ENCODE measurements around the gene FAAP20.

FAAP20 gene

GRCh38 chr1:2197707-2198165 is 3.2 kb upstream of the FAAP20 start:
- Histone ChIP-seq H3K4me1 (peaks cover 88% of the 10 kb centered on the region), H3K4me2 (no peak overlapping the region), H3K36me3 (no peaks in the 10 kb centered on the region), H3K27me3 (no peaks in the 10 kb centered on the region), H4K20me1 (peaks cover 13% of the 10 kb centered on the region), H3K4me3 (no peak overlapping the region), H3K9ac (no peak overlapping the region), H3K27ac (no peak overlapping the region), H3K9me3 (no peaks in the 10 kb centered on the region)
- TF ChIP-seq Cebpa-rat (IDR thresholded peaks at IDR 0.05) = no peak

GRCh38 chr1:2196901-2197638 is 2.5 kb upstream of the FAAP20 start:
- peak overlapping the region; percentile 97 for H3K4me2 ChIP-seq
- H3K27me3 ChIP-seq = no peaks in the 10 kb centered on the region
- peaks cover 18% of the 10 kb centered on the region for H4K20me1 ChIP-seq
- no peak overlapping the region for H3K4me3 ChIP-seq
- H3K9me3 ChIP-seq = no peaks in the 10 kb centered on the region
- peaks cover 89% of the 10 kb centered on the region for H3K4me1 ChIP-seq
- H3K27ac ChIP-seq = no peak overlapping the region
- no peak overlapping the region for H3K9ac ChIP-seq
- TF ChIP-seq Cebpa-rat (IDR thresholded peaks at IDR 0.05) = no peak
- H3K36me3 ChIP-seq = no peaks in the 10 kb centered on the region

GRCh38 chr1:2195785-2196184 is 1.2 kb upstream of the FAAP20 start:
- Histone ChIP-seq H3K4me2 (peak overlapping the region; percentile 97), H3K4me1 (peaks cover 89% of the 10 kb centered on the region), H3K9ac (peak overlapping the region; percentile 68; the same call in 1 of the 2 replicates), H4K20me1 (peaks cover 22% of the 10 kb centered on the region), H3K4me3 (peak overlapping the region; percentile 73; the same call in 1 of the 2 replicates), H3K36me3 (no peaks in the 10 kb centered on the region), H3K27ac (peak overlapping the region; percentile 72), H3K9me3 (no peaks in the 10 kb centered on the region), H3K27me3 (no peaks in the 10 kb centered on the region)
- no peak for TF ChIP-seq Cebpa-rat (IDR thresholded peaks at IDR 0.05)

- Histone ChIP-seq H3K9me3 (no peaks in the 10 kb centered on the region), H3K27ac (peak overlapping the region; percentile 72), H4K20me1 (peaks cover 22% of the 10 kb centered on the region; the same call in 1 of the 2 replicates), H3K36me3 (no peaks in the 10 kb centered on the region), H3K27me3 (no peaks in the 10 kb centered on the region), H3K9ac (peak overlapping the region; percentile 68), H3K4me1 (peaks cover 89% of the 10 kb centered on the region), H3K4me3 (peak overlapping the region; percentile 73), H3K4me2 (peak overlapping the region; percentile 97)
- no peak for TF ChIP-seq Cebpa-rat (IDR thresholded peaks at IDR 0.05)
Observed at GRCh38 chr1:2194898-2195673, 514 bp upstream of the FAAP20 start.

- H3K4me3 ChIP-seq = peak overlapping the region; percentile 73
- H4K20me1 ChIP-seq = peaks cover 24% of the 10 kb centered on the region; the same call in 1 of the 2 replicates
- H3K27me3 ChIP-seq = no peaks in the 10 kb centered on the region
- peak overlapping the region; percentile 64 for H3K27ac ChIP-seq
- no peaks in the 10 kb centered on the region for H3K36me3 ChIP-seq
- H3K9ac ChIP-seq = peak overlapping the region; percentile 73
- no peaks in the 10 kb centered on the region for H3K9me3 ChIP-seq
- TF ChIP-seq Cebpa-rat (IDR thresholded peaks at IDR 0.05) = no peak
- peaks cover 87% of the 10 kb centered on the region for H3K4me1 ChIP-seq
- peak overlapping the region; percentile 97 for H3K4me2 ChIP-seq
Observed at GRCh38 chr1:2193514-2194281, 874 bp downstream of the FAAP20 start.

- Histone ChIP-seq H3K27ac (no peak overlapping the region; the same call in 1 of the 2 replicates), H3K4me2 (peak overlapping the region; percentile 97), H3K9me3 (no peaks in the 10 kb centered on the region), H3K4me3 (no peak overlapping the region), H3K36me3 (peaks cover 11% of the 10 kb centered on the region; the same call in 1 of the 2 replicates), H4K20me1 (peaks cover 34% of the 10 kb centered on the region; the same call in 1 of the 2 replicates), H3K4me1 (peaks cover 86% of the 10 kb centered on the region), H3K9ac (peak overlapping the region; percentile 73), H3K27me3 (no peaks in the 10 kb centered on the region)
- TF ChIP-seq Cebpa-rat (IDR thresholded peaks at IDR 0.05) = no peak
Observed at GRCh38 chr1:2192031-2192995, 2.3 kb downstream of the FAAP20 start.

- Histone ChIP-seq H3K27me3 (no peaks in the 10 kb centered on the region), H3K36me3 (peaks cover 25% of the 10 kb centered on the region), H3K9me3 (no peaks in the 10 kb centered on the region), H3K4me1 (peaks cover 68% of the 10 kb centered on the region), H3K4me3 (peak overlapping the region; percentile 64; the same call in 1 of the 2 replicates), H3K27ac (0 out of 2 replicates have a peak overlapping the region, but pooled peaks have one; percentile 75), H4K20me1 (peaks cover 45% of the 10 kb centered on the region; the same call in 1 of the 2 replicates), H3K4me2 (peak overlapping the region; percentile 97), H3K9ac (peak overlapping the region; percentile 77; the same call in 1 of the 2 replicates)
- no peak for TF ChIP-seq Cebpa-rat (IDR thresholded peaks at IDR 0.05)
Observed at GRCh38 chr1:2190491-2190976, 4.0 kb downstream of the FAAP20 start.
